Fibroblast of the aortic adventitia (primary cell): ENCODE data around the gene ADGRB3. TPM values are rescaled to one million over a fixed set of nuclear protein-coding genes. Genes with fewer than 3 reads are reported as not detected.

ENCODE experiments used
- DNase-seq: peaks from one replicate; pipeline ENCODE4 v3.0.0-alpha.2; 2010; ENCODE audit warnings: low read depth
- H3K4me3 ChIP-seq: 2 replicates; pipeline ENCODE4 v1.5.1; 2011; ENCODE audit warnings: low read depth, mild to moderate bottlenecking, control low read depth, low read length, moderate library complexity
- CTCF ChIP-seq: IDR thresholded peaks from 2 replicates; pipeline ENCODE4 v1.5.1; 2011; ENCODE audit warnings: mild to moderate bottlenecking, low read length, control low read depth, inconsistent platforms; ENCODE audit not compliant: insufficient read depth
- total RNA-seq: library from RNA; depleted of rRNA; stranded (reverse); fragments of >200 nt; gene quantifications from 2 replicates; pipeline ENCODE4 v1.2.3, GENCODE V29; 2012; ENCODE audit warnings: low replicate concordance

ADGRB3 gene
- total RNA-seq, 1 donor, result 1.4 TPM

GRCh38 chr6:68691120-68691519 lies 56.0 kb downstream of the ADGRB3 start:
- H3K4me3 ChIP-seq, result no peak overlapping the region
- no peak for DNase-seq
- TF ChIP-seq CTCF, result no peak

GRCh38 chr6:68693271-68693670 lies 58.2 kb downstream of the ADGRB3 start:
- TF ChIP-seq CTCF, result no peak
- H3K4me3 ChIP-seq, result no peak overlapping the region
- DNase-seq, result no peak

GRCh38 chr6:68695403-68695802 lies 60.3 kb downstream of the ADGRB3 start:
- no peak overlapping the region for H3K4me3 ChIP-seq
- DNase-seq, result no peak
- no peak for TF ChIP-seq CTCF

GRCh38 chr6:68695838-68696237 lies 60.8 kb downstream of the ADGRB3 start:
- TF ChIP-seq CTCF, result no peak
- H3K4me3 ChIP-seq, result no peak overlapping the region
- DNase-seq, result no peak

GRCh38 chr6:68697394-68697793 lies 62.3 kb downstream of the ADGRB3 start:
- no peak for TF ChIP-seq CTCF
- H3K4me3 ChIP-seq, result no peak overlapping the region
- DNase-seq, result no peak

GRCh38 chr6:68701159-68701558 lies 66.1 kb downstream of the ADGRB3 start:
- no peak for TF ChIP-seq CTCF
- DNase-seq, result no peak
- H3K4me3 ChIP-seq, result no peak overlapping the region

- DNase-seq, result no peak
- H3K4me3 ChIP-seq, result no peak overlapping the region
- TF ChIP-seq CTCF, result no peak
Measured at GRCh38 chr6:68704485-68704884, 69.4 kb downstream of the ADGRB3 start.
